ENCODE measurements around the gene IP6K3.

DNA sequence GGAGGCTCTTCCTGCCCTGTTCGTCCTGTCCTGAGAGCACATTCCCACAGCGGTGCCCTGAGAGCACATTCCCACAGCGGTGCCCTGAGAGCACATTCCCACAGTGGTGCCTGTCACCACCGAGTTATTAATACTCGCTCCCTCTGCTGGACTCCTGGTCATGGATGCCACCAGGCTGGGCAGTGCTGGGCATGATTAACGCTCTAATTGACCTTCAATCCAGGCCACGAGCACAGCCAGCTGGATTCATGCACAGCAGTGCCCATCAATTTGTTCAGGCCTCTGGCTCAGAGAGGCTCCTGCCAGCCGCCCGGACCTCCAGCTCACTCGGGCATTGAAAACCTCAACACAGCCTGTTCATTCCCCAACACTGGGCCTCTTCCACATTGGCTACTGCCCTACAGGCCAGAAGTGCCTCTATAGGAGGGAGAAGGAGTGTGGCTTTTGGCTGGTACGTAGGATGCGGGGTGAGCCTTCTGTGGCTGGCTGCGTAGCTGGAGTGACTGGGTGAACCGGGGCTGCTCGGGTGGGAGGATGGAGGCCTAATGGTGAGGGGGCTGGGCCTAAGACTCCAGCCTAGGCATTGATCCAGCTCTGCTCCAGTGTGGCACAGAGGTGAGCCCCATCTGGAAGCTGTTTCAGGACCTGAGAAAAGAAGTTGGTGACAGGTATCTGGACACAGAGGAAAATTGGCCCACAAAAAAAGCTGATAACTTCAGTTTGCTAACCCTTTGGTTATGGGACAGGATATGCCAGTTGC is 9.3 kb downstream of the IP6K3 start:
- TF ChIP-seq CTCF (IDR thresholded peaks at IDR 0.05; ENCODE audit: low read depth, low read length, poor library complexity, severe bottlenecking) (no peak), EZH2phosphoT487 (IDR thresholded peaks at IDR 0.05; ENCODE audit: borderline replicate concordance, low read length) (no peak)

All from DOHH2 (cell line).